WI38 (cell line): ENCODE measurements around the gene LIX1.

Experiments
- H3K4me3 ChIP-seq: 2 replicates; pipeline ENCODE4 v1.5.1; 2011; ENCODE audit warnings: low read depth, mild to moderate bottlenecking, control low read depth, low read length
- TF ChIP-seq, protein P1 (sequence below): IDR thresholded peaks from 2 replicates; pipeline ENCODE4 v1.5.1; 2012; ENCODE audit warnings: low read depth, mild to moderate bottlenecking, control low read depth, low read length

Gene LIX1

DNA sequence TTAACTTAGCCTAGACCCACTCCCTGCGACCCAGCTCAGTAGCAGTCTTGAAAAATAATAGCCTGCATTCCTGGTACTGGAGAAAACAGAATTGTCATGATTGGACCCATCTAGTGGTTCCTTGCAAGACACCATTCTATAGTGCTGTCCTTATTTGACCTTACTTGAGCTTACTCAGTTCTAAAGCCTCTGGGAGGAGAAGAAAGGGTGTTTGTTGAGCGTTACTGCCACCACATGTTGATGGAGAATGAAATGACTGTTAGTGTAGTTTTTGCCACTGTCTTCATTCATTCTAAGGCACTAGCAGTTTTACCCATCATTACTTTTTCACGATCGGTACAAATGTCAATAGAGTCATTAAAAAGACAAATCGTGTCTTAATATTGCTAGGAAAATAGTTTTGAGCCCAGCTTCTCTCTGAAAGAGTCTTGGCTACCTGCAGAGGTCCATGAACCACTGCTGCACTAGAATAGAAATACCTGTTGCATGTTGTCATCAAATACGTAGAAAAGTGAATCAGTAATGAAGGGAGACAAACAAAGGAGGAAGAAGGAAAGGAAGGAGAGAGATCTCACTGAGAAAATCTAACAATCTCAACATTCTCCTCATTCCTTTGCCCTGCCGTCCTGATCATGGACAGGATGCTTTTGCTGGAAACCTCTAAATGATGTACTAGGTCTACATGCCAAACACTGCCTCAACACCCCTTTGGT lies 96.0 kb downstream of the LIX1 start:
- TF ChIP-seq, protein P1, sequence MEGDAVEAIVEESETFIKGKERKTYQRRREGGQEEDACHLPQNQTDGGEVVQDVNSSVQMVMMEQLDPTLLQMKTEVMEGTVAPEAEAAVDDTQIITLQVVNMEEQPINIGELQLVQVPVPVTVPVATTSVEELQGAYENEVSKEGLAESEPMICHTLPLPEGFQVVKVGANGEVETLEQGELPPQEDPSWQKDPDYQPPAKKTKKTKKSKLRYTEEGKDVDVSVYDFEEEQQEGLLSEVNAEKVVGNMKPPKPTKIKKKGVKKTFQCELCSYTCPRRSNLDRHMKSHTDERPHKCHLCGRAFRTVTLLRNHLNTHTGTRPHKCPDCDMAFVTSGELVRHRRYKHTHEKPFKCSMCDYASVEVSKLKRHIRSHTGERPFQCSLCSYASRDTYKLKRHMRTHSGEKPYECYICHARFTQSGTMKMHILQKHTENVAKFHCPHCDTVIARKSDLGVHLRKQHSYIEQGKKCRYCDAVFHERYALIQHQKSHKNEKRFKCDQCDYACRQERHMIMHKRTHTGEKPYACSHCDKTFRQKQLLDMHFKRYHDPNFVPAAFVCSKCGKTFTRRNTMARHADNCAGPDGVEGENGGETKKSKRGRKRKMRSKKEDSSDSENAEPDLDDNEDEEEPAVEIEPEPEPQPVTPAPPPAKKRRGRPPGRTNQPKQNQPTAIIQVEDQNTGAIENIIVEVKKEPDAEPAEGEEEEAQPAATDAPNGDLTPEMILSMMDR = no peak
- no peak overlapping the region for H3K4me3 ChIP-seq

DNA sequence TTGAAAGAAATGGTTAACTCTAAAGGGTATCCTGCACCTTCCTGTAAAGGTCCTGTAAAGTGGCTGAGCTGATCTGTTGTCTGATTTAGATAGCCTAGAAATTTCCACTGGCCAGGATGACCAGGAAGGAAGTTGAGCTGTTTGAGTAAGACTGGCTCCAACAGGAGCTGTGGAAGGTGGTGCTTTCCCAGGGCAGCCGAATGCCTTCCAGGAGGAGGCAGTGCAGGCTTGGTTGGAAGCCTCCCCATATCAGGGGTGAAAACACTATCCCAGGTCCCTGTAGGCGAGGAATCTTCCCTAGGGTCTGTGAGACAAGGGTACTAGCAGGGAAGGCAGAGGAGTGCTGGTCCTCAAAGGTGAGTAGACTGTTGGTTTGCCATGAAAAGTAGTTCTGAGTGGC lies 98.4 kb downstream of the LIX1 start:
- TF ChIP-seq, protein P1 = 0 out of 2 replicates have a peak, but pooled peaks have one; percentile 20
- no peak overlapping the region for H3K4me3 ChIP-seq

DNA sequence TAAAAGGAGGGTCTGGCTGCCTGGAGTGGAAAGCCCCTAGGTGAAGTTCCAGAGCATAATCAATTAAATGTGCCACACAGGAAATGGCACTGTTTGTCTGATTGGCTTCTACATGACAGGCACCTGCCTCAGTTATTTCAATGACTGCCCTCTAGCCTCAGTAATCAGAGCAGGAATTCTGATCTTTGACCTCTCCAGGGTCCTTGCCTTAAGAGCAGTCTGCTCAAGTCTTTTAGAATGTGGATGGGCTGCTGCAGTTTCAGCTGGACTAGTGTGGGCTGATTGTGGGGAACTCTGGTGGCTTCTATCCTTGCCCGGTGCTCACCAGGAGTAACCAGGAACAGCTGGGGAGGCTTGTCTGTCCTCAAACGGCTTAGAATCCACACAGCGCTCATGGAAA lies 98.9 kb downstream of the LIX1 start:
- TF ChIP-seq, protein P1 = no peak

GRCh38 chr5:97042996-97043395 lies 99.4 kb downstream of the LIX1 start:
- H3K4me3 ChIP-seq = no peak overlapping the region
- TF ChIP-seq, protein P1 = no peak

More for the DNA sequence above, 98.9 kb downstream of the LIX1 start:
- no peak overlapping the region for H3K4me3 ChIP-seq
